ENCODE data around the gene DNAH17. TPM values are rescaled to one million over a fixed set of nuclear protein-coding genes. Genes with fewer than 3 reads are reported as not detected.
A peak's percentile ranks its signal among the peaks of the same experiment; 100 is the strongest.

The DNAH17 gene
- total and polyA plus RNA-seq, 2 of the 13 experiments (the other 11 are each of a cell fraction or from before 2014, with no cell fraction given) = 0.86 to 1.6 TPM

- peak overlapping the region; percentile 2 for H2AFZ ChIP-seq (ENCODE audit: low read length)
- ATAC-seq (peak; percentile 58), DNase-seq (ENCODE audit: low spot score) (peak; percentile 89), FAIRE-seq (no peak)
- H3K4me2 ChIP-seq (ENCODE audit: low read depth, low read length) = peak overlapping the region; percentile 64
- H3K4me3 ChIP-seq (replicated peaks in 1 of 3; ENCODE audit: insufficient read depth in 1 of 3, low read depth in 2 of 3, low read length in 3 of 3) = peak overlapping the region in 1 of 3 experiments; percentile 14; a peak in 1 of 6 replicates
- intact Hi-C loops (cut with micrococcal nuclease; ENCODE audit: unreplicated experiment) (loop anchor here (1.0 to 5.0 kb wide), 2 partner anchors 34 to 43 kb away; no protein-coding TSS in a partner anchor), in situ Hi-C loops (cut with HindIII; ENCODE audit: extremely low pct_ligation_motif_present, low pct_unique_long_range_greater_than_20kb) (no loop called here)
- H3K27me3 ChIP-seq (ENCODE audit: control insufficient read depth in 1 of 2, insufficient read depth in 2 of 2, low read length in 2 of 2) = no peaks in the 10 kb centered on the region; a peak in 1 of 5 replicates
- no peaks in the 10 kb centered on the region for H3K9me3 ChIP-seq (ENCODE audit: low read length)
- POLR2A ChIA-PET = interaction anchor here (0.6 to 1.7 kb wide), 6 partner anchors 8 to 83 kb away, joined by 3 to 4 read pairs (median 3); no protein-coding TSS in a partner anchor
- peak overlapping the region; percentile 31 for H3K27ac ChIP-seq (ENCODE audit: extremely low read length, insufficient read depth, low read length)
- no peak overlapping the region for H3K9ac ChIP-seq (ENCODE audit: insufficient read depth, low read depth, low read length)
- CTCF ChIA-PET (ENCODE audit: low intra/inter-chr PET ratio, low total read pairs) = no interaction called here
- no peaks in the 10 kb centered on the region for H4K20me1 ChIP-seq (ENCODE audit: insufficient read depth, low read length)
- WGBS (ENCODE audit: low lambda C conversion rate) = 24% methylated on average over 10 of the region's 10 CpGs
- peaks cover 39% of the 10 kb centered on the region for H3K4me1 ChIP-seq (ENCODE audit: insufficient read depth, low read length)
- BruUV-seq (replicated peaks) = no TSS peak
- no peaks in the 10 kb centered on the region for H3K79me2 ChIP-seq (ENCODE audit: insufficient read depth, low read length)
- H3K36me3 ChIP-seq (replicated peaks in 1 of 2; ENCODE audit: control insufficient read depth in 1 of 2, insufficient read depth in 2 of 2, low read length in 2 of 2) = no peaks in the 10 kb centered on the region
- peak; percentile 67; the same call in 1 of the 2 replicates for TF ChIP-seq PBX2 (CRISPR knock-in tag; IDR thresholded peaks at IDR 0.05)
- TF ChIP-seq ZIK1 (CRISPR knock-in tag; IDR thresholded peaks at IDR 0.05; ENCODE audit: borderline replicate concordance, low read depth) = no peak
- no peak for TF ChIP-seq HNRNPL (IDR thresholded peaks at IDR 0.05; ENCODE audit: low read depth, low read length)
- no peak for TF ChIP-seq ZNF101 (CRISPR knock-in tag; IDR thresholded peaks at IDR 0.05; ENCODE audit: borderline replicate concordance, low read depth)
- no peak for TF ChIP-seq UBTF (CRISPR knock-in tag; IDR thresholded peaks at IDR 0.05)
- TF ChIP-seq SAP130 (CRISPR knock-in tag; IDR thresholded peaks at IDR 0.05; ENCODE audit: low read depth) = peak; percentile 78
- peak; percentile 47; the same call in 1 of the 2 replicates for TF ChIP-seq HOMEZ (CRISPR knock-in tag; IDR thresholded peaks at IDR 0.05; ENCODE audit: low read depth)
- TF ChIP-seq NFKB2 (CRISPR knock-in tag; IDR thresholded peaks at IDR 0.05; ENCODE audit: borderline replicate concordance) = no peak
- TF ChIP-seq ZNF292 (CRISPR knock-in tag; IDR thresholded peaks at IDR 0.05; ENCODE audit: borderline replicate concordance, low read depth) = no peak; the same call in 1 of the 2 replicates
- TF ChIP-seq MLLT10 (CRISPR knock-in tag; IDR thresholded peaks at IDR 0.05) = no peak
- 0 out of 2 replicates have a peak, but pooled peaks have one; percentile 53 for TF ChIP-seq ZNF691 (CRISPR knock-in tag; IDR thresholded peaks at IDR 0.05; ENCODE audit: borderline replicate concordance, low read depth)
- TF ChIP-seq HCFC1 (IDR thresholded peaks at IDR 0.05; ENCODE audit: low read depth, low read length) = no peak
- TF ChIP-seq MNT (IDR thresholded peaks at IDR 0.05) = peak; percentile 53
- peak; percentile 87 for TF ChIP-seq BCL6 (CRISPR knock-in tag; IDR thresholded peaks at IDR 0.05)
- no peak; the same call in 1 of the 2 replicates for TF ChIP-seq ERF (CRISPR knock-in tag; IDR thresholded peaks at IDR 0.05)
- no peak for TF ChIP-seq NR3C1 (CRISPR knock-in tag; IDR thresholded peaks at IDR 0.05)
- no peak for TF ChIP-seq TBL1XR1 (IDR thresholded peaks at IDR 0.05; ENCODE audit: borderline replicate concordance, low read length, partially characterized antibody)
Observed at GRCh38 chr17:78558181-78558850, 18.9 kb downstream of the DNAH17 start.

All from HepG2 (cell line).